Esophagus squamous epithelium (tissue), 4 donors: ENCODE results near the gene SLC25A48.

Source experiments
- CTCF ChIP-seq, 6 experiments: fragments of 450-650 bp in 4 of 6; fragments of 200-600 bp in 2 of 6; sonication (generic) in 2 of 6; IDR thresholded peaks; one replicate each; pipeline ENCODE4 v1.5.1; 2016 to 2019; ENCODE audit warnings: antibody characterized with exemption in 6 of 6, mild to moderate bottlenecking in 4 of 6, moderate library complexity in 4 of 6
- POLR2A ChIP-seq, 4 donors: fragments of 450-650 bp; IDR thresholded peaks; one replicate each; pipeline ENCODE4 v1.6.1; 2017; ENCODE audit warnings: antibody characterized with exemption in 4 of 4, mild to moderate bottlenecking in 4 of 4, moderate library complexity in 3 of 4

- TF ChIP-seq CTCF (IDR thresholded peaks at IDR 0.05) (no peak), POLR2A (IDR thresholded peaks at IDR 0.05) (no peak)
These were observed 41.7 kb downstream of the SLC25A48 start for GRCh38 chr5:135876146-135876545.
